ENCODE results near the gene LRGUK.

DNA sequence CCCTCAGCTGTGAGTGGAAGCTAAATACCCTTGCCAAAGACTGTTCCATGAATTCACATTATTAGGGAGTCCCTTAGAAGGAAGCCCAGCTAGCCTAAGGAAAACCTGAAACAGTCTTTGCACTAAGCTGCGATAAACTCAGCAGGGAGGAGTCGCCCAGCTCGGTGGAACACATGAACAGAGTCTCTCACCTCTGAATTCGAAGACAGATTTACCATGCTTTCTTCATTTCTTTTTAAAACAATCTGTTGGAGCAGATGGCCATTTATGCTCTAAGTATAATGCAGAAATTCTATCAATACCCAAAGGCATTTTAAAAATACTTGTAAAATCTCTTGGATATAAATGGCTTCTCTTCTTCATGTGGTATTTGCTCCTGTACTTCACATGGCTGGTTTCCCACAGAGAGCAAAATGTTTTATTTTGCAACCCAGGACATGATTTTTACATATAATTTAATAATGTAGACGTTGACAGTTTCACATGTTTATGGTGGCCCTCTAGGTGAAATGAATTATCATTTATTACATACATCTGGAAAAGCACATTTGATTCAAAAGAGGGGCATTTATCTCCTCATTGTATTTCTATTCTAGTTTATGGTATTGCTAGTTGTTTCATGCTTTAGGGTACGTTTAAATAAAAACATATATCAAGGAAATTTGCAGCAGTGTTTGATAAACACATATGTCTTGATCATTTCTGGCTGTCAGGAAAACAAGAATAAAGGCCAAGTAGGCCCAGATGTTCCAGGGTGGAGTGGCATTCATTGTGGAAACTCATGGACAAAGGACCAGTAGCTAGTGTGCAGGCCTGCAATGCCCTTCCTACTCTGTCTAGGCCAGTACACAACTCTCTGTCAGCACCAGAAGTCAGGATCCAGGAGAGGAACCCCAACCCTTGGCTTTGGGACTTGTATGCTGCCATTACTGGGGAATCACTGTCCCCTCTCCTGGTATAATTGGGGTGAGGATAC lies 52.2 kb downstream of the LRGUK start:
- TF ChIP-seq, protein P1, sequence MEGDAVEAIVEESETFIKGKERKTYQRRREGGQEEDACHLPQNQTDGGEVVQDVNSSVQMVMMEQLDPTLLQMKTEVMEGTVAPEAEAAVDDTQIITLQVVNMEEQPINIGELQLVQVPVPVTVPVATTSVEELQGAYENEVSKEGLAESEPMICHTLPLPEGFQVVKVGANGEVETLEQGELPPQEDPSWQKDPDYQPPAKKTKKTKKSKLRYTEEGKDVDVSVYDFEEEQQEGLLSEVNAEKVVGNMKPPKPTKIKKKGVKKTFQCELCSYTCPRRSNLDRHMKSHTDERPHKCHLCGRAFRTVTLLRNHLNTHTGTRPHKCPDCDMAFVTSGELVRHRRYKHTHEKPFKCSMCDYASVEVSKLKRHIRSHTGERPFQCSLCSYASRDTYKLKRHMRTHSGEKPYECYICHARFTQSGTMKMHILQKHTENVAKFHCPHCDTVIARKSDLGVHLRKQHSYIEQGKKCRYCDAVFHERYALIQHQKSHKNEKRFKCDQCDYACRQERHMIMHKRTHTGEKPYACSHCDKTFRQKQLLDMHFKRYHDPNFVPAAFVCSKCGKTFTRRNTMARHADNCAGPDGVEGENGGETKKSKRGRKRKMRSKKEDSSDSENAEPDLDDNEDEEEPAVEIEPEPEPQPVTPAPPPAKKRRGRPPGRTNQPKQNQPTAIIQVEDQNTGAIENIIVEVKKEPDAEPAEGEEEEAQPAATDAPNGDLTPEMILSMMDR (IDR thresholded peaks at IDR 0.05): no peak
- TF ChIP-seq POLR2A (IDR thresholded peaks at IDR 0.05): no peak

Data from transverse colon (tissue), 3 donors.